Hepatic stellate cell (primary cell): ENCODE measurements around the gene CMKLR1.

Experiments used
- DNase-seq: peaks from one replicate; pipeline ENCODE4 v3.0.0; 2011; ENCODE audit warnings: low spot score

The CMKLR1 gene

GRCh38 chr12:108338915-108339657, at the start of gene CMKLR1:
CMKLR1 (minus strand) TSS chr12:108339311; CDS start chr12:108293591, 45,720 bp downstream.
- no peak for DNase-seq

GRCh38 chr12:108387771-108388170, 48.7 kb upstream of the CMKLR1 start:
- no peak for DNase-seq

GRCh38 chr12:108386709-108387360, 47.7 kb upstream of the CMKLR1 start:
- no peak for DNase-seq

GRCh38 chr12:108382437-108382801, 43.3 kb upstream of the CMKLR1 start:
- DNase-seq: no peak

- no peak for DNase-seq
These were observed 42.8 kb upstream of the CMKLR1 start for GRCh38 chr12:108381787-108382436.

- DNase-seq: no peak
These were observed 41.3 kb upstream of the CMKLR1 start for GRCh38 chr12:108380382-108380781.

- DNase-seq: no peak
These were observed 40.7 kb upstream of the CMKLR1 start for GRCh38 chr12:108379823-108380222.

GRCh38 chr12:108378926-108379325, 39.8 kb upstream of the CMKLR1 start:
- no peak for DNase-seq

GRCh38 chr12:108377260-108377659, 38.1 kb upstream of the CMKLR1 start:
- no peak for DNase-seq

GRCh38 chr12:108375986-108376663, 37.0 kb upstream of the CMKLR1 start:
- no peak for DNase-seq

GRCh38 chr12:108374596-108375320, 35.6 kb upstream of the CMKLR1 start:
- DNase-seq: no peak

GRCh38 chr12:108373111-108373510, 34.0 kb upstream of the CMKLR1 start:
- DNase-seq: no peak

- DNase-seq: no peak
These were observed 32.8 kb upstream of the CMKLR1 start for GRCh38 chr12:108371801-108372344.

GRCh38 chr12:108370415-108370814, 31.3 kb upstream of the CMKLR1 start:
- DNase-seq: no peak

- no peak for DNase-seq
These were observed 30.8 kb upstream of the CMKLR1 start for GRCh38 chr12:108369736-108370396.

- DNase-seq: no peak
These were observed 29.0 kb upstream of the CMKLR1 start for GRCh38 chr12:108368089-108368488.

GRCh38 chr12:108367436-108367835, 28.3 kb upstream of the CMKLR1 start:
- no peak for DNase-seq

- no peak for DNase-seq
These were observed 26.2 kb upstream of the CMKLR1 start for GRCh38 chr12:108365324-108365723.

GRCh38 chr12:108364879-108365278, 25.8 kb upstream of the CMKLR1 start:
- DNase-seq: no peak

- no peak for DNase-seq
These were observed 24.5 kb upstream of the CMKLR1 start for GRCh38 chr12:108363565-108363964.

GRCh38 chr12:108363165-108363564, 24.1 kb upstream of the CMKLR1 start:
- DNase-seq: no peak
